ENCODE data around the gene SEPTIN6. TPM values are rescaled to one million over a fixed set of nuclear protein-coding genes. Genes with fewer than 3 reads are reported as not detected.
"Not testable (repeated sequence)": the region's sequence is repeated elsewhere in the genome, so short reads cannot be mapped to it uniquely, and the experiment has no call there.

SEPTIN6 gene
- total RNA-seq, 4 donors from 2014 or later, result 7.8 to 11.9 (median 10.4) TPM

- TF ChIP-seq CTCF (IDR thresholded peaks at IDR 0.05) (no peak), POLR2A (IDR thresholded peaks at IDR 0.05) (no peak)
- no peak overlapping the region for H3K4me3 ChIP-seq (ENCODE audit: low read depth, poor library complexity, severe bottlenecking)
- no peak for DNase-seq (ENCODE audit: low spot score in 2 of 2)
- intact Hi-C loops (cut with DNase I; ENCODE audit: low total_unique reads), result no loop called here
- whole genome bisulfite sequencing, 2 donors, result 67 to 70% methylated on average over 4 to 5 of the region's 5 CpGs
Measured at GRCh38 chrX:119687661-119688413, 5.1 kb downstream of the SEPTIN6 start.

- H3K4me3 ChIP-seq (ENCODE audit: low read depth, poor library complexity, severe bottlenecking), result no peak overlapping the region
- no peak for TF ChIP-seq POLR2A (IDR thresholded peaks at IDR 0.05)
- no peak for TF ChIP-seq CTCF (IDR thresholded peaks at IDR 0.05)
- DNase-seq (ENCODE audit: low spot score in 2 of 2), result no peak
- WGBS, 2 donors, result 61 to 64% methylated on average over 12 of the region's 12 CpGs
- intact Hi-C loops (cut with DNase I; ENCODE audit: low total_unique reads), result no loop called here
Measured at GRCh38 chrX:119686087-119686691, 6.8 kb downstream of the SEPTIN6 start.

GRCh38 chrX:119685225-119686066, 7.5 kb downstream of the SEPTIN6 start:
- H3K4me3 ChIP-seq (ENCODE audit: low read depth, poor library complexity, severe bottlenecking), result no peak overlapping the region
- intact Hi-C loops (cut with DNase I; ENCODE audit: low total_unique reads), result no loop called here
- 43 to 49% methylated on average over 11 to 15 of the region's 15 CpGs for WGBS, 2 donors
- no peak for TF ChIP-seq POLR2A (IDR thresholded peaks at IDR 0.05)
- TF ChIP-seq CTCF (IDR thresholded peaks at IDR 0.05), result no peak
- no peak for DNase-seq (ENCODE audit: low spot score in 2 of 2)

GRCh38 chrX:119684916-119685224, 8.1 kb downstream of the SEPTIN6 start:
- no peak for DNase-seq (ENCODE audit: low spot score in 2 of 2)
- intact Hi-C loops (cut with DNase I; ENCODE audit: low total_unique reads), result no loop called here
- TF ChIP-seq CTCF (IDR thresholded peaks at IDR 0.05), result no peak
- no peak for TF ChIP-seq POLR2A (IDR thresholded peaks at IDR 0.05)
- no peak overlapping the region for H3K4me3 ChIP-seq (ENCODE audit: low read depth, poor library complexity, severe bottlenecking)
- WGBS, 2 donors, result 32 to 50% methylated on average over 1 of the region's 1 CpG

- intact Hi-C loops (cut with DNase I; ENCODE audit: low total_unique reads); H3K4me3 ChIP-seq (ENCODE audit: low read depth, poor library complexity, severe bottlenecking); DNase-seq (ENCODE audit: low spot score in 2 of 2): not testable (repeated sequence)
- WGBS, 2 donors, result 88 to 95% methylated on average over 8 of the region's 8 CpGs
Measured at GRCh38 chrX:119684312-119684711, 8.7 kb downstream of the SEPTIN6 start.

Data from lower leg skin (tissue), 4 donors.